Type B pancreatic cell (in vitro differentiated cells): ENCODE measurements around the gene MAPKBP1. TPM values are rescaled to one million over a fixed set of nuclear protein-coding genes. Genes with fewer than 3 reads are reported as not detected.

Experiments
- DNase-seq: peaks from one replicate; pipeline ENCODE4 v3.0.0; 2021; ENCODE audit warnings: mixed read lengths; ENCODE audit not compliant: unreplicated experiment; ENCODE audit errors: extremely low spot score
- H3K27ac Mint-ChIP-seq: 2 replicates; pipeline ENCODE4 v1.8.0; 2021; ENCODE audit warnings: mild to moderate bottlenecking, mixed read lengths
- H3K27me3 Mint-ChIP-seq: 2 replicates; pipeline ENCODE4 v1.8.0; 2021; ENCODE audit warnings: mixed read lengths
- H3K36me3 Mint-ChIP-seq: 2 replicates; pipeline ENCODE4 v1.8.0; 2021; ENCODE audit warnings: mixed read lengths
- H3K4me1 Mint-ChIP-seq: one replicate; pipeline ENCODE4 v1.8.0; 2021; ENCODE audit warnings: mixed read lengths; ENCODE audit not compliant: unreplicated experiment
- H3K4me3 Mint-ChIP-seq: 2 replicates; pipeline ENCODE4 v1.8.0; 2021; ENCODE audit warnings: mild to moderate bottlenecking, mixed read lengths
- H3K9me3 Mint-ChIP-seq: 2 replicates; pipeline ENCODE4 v1.8.0; 2021; ENCODE audit warnings: mixed read lengths
- CTCF ChIP-seq: fragments of 200-600 bp; sonication (generic); conservative IDR thresholded peaks from 2 replicates; pipeline ENCODE4 v1.5.0; 2021; ENCODE audit warnings: antibody characterized with exemption, mild to moderate bottlenecking
- total RNA-seq: library from RNA; stranded (reverse); gene quantifications from 2 replicates; pipeline ENCODE4 v1.2.1, GENCODE V29; 2021; ENCODE audit warnings: low replicate concordance

The MAPKBP1 gene
- total RNA-seq, 1 donor from 2014 or later = 34.8 TPM

DNA sequence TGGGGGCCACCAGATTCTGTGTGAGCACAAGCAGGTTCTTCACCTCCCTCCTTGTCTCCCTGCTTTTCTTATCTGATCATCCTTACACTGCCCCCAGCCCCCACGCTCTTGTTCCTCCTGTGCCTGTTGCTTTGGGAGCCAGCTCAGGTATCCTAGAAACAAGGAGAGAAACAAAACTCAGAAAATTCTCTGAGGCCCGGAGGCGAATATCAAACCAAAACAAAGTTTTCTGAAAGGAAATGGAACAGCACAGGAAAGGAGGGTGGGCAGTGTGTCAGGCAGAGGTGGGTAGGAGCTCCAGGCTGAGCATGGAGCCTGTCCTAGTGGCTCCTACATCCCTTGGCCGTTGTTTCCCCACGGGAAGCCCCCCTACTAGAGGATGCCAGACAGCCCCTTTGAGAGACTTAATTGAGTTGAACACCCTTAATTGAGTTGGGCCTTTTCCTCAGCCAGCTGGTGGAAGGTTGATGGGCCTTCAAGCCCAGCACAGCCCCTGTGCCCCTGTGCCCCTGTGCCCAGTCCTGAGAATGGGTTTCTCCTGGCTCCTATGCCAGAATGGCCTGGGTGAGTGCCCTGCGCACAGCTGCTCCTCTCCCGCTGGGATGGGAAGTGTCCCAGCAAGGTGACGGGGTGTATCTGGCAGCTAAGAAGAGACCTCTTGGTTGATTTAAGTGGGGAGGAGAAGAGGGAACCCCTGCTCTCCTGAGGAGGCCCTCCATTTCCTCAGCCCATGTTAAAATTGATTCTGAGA is 30.8 kb downstream of the MAPKBP1 start:
- peaks cover 19% of the 10 kb centered on the region for H3K4me1 Mint-ChIP-seq
- H3K27me3 Mint-ChIP-seq = no peaks in the 10 kb centered on the region
- H3K4me3 Mint-ChIP-seq = peak overlapping the region; percentile 13
- no peak for TF ChIP-seq CTCF
- peaks cover 7% of the 10 kb centered on the region for H3K36me3 Mint-ChIP-seq
- H3K9me3 Mint-ChIP-seq = no peaks in the 10 kb centered on the region
- DNase-seq = no peak
- H3K27ac Mint-ChIP-seq = peak overlapping the region; percentile 85

GRCh38 chr15:41805711-41806110 is 31.4 kb downstream of the MAPKBP1 start:
- peaks cover 7% of the 10 kb centered on the region for H3K36me3 Mint-ChIP-seq
- H3K27ac Mint-ChIP-seq = peak overlapping the region; percentile 7
- H3K4me1 Mint-ChIP-seq = peaks cover 19% of the 10 kb centered on the region
- H3K9me3 Mint-ChIP-seq = no peaks in the 10 kb centered on the region
- no peak for DNase-seq
- no peaks in the 10 kb centered on the region for H3K27me3 Mint-ChIP-seq
- H3K4me3 Mint-ChIP-seq = no peak overlapping the region
- no peak for TF ChIP-seq CTCF

DNA sequence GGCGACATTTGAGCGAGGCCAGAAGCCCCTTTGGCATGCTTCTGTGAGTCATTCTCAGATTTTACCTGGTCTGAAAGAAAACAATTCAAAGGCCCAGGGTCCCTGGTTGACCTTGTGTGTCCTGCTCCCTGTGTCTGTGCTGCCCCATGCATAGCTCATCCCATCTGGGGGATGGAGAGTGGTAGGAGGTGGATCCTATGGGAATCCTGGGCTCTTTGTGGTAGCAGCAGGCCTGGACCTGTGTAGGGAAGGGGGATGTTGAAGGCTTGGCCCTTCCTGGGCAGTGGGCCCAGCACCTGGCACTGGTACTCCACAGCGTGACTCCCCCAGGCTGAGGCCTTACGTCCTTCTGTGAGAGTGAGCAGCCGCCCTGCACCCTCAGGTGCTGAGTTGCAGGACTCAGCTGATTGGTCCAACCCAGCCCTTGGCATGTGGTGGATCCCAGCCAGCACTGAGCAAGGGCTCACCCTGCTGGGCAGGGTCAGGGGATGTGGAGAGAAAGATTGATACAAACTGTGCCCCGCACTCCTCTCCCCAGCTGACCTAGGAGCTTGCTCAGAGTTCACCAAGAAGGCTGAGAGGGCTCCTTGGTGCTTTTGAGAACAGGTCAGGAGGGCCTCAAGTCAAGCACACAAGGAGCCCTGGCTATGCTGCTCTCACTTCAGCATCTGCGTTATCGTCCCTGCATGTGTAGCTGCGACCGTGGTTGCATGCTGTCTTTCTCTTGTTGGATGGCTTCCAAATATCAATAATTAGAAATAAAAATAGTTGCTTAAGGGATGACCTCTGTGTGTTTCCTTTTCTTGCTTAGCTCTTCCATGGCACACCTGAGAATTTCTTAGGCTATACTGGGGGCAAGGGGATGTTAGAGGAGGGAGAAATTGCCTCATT is 32.3 kb downstream of the MAPKBP1 start:
- Mint-ChIP-seq H3K4me1 (peaks cover 24% of the 10 kb centered on the region), H3K36me3 (peaks cover 3% of the 10 kb centered on the region), H3K27me3 (no peaks in the 10 kb centered on the region), H3K4me3 (no peak overlapping the region), H3K27ac (peak overlapping the region; percentile 36), H3K9me3 (no peaks in the 10 kb centered on the region)
- no peak for TF ChIP-seq CTCF
- DNase-seq = no peak

DNA sequence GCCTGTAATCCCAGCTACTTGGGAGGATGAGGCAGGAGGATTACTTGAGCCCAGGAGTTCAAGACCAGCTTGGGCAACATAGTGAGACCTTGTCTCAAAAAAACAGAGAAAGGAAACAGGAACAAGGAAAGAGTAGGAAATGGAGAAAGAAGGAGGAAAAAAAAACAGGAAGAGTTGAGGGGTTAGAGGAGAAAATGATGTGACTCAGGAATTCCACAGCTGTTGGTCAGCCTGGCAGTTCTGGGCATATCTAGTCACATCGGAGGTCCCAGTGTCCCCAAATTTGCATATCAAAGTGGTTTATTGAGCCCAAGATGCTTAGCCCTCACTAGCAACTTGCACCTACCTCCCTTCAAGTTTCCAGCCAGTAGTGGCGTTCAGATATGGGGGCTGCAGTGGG is 34.8 kb downstream of the MAPKBP1 start:
- no peak overlapping the region for H3K27ac Mint-ChIP-seq
- DNase-seq = no peak
- no peaks in the 10 kb centered on the region for H3K9me3 Mint-ChIP-seq
- no peak for TF ChIP-seq CTCF
- no peaks in the 10 kb centered on the region for H3K27me3 Mint-ChIP-seq
- H3K4me3 Mint-ChIP-seq = no peak overlapping the region
- H3K4me1 Mint-ChIP-seq = peaks cover 24% of the 10 kb centered on the region
- H3K36me3 Mint-ChIP-seq = peaks cover 8% of the 10 kb centered on the region

DNA sequence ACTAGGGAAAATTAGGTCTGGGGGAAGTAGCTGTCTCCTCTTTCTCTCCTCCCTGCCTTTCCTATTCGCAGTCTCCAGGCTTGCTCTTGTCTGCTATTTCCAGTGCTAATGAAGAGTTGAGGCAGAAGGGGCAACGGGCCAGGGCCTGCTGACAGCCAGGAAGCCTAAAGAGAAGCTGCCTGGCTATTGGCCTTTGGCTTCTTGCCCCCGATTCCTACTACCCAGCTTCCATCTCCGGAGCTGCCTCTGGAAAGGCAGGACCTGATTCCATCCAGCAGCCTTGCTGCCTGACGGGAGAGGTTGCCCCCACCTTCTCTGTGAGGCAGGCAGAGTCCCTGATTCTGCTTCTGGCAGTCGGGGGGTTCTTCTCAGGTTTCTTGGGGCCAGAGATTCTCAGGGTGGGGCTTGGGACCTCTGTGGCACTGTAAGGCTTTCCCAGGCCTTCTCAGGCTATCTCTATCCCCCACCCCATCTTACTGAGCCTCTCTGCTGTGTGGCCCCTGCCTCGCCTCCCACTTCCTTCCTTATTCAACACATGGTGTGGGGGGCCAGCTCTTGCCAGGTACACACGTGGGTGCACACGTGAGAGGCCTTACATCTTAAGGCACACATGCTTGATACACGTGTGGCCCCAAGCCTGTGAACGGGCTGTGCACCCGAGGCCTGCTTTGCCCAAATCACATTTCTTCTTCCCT is 35.4 kb downstream of the MAPKBP1 start:
- no peak for TF ChIP-seq CTCF
- Mint-ChIP-seq H3K9me3 (no peaks in the 10 kb centered on the region), H3K36me3 (peaks cover 8% of the 10 kb centered on the region), H3K27me3 (no peaks in the 10 kb centered on the region), H3K27ac (no peak overlapping the region), H3K4me3 (no peak overlapping the region), H3K4me1 (peaks cover 21% of the 10 kb centered on the region)
- DNase-seq = no peak
